PFSK-1 (cell line): ENCODE measurements around the gene C12orf57.

ENCODE experiments used
- POLR2AphosphoS5 ChIP-seq: IDR thresholded peaks from 2 replicates; pipeline ENCODE4 v1.6.1; 2012; ENCODE audit warnings: low read depth, mild to moderate bottlenecking, control low read depth, low read length, moderate library complexity
- REST ChIP-seq, 2 experiments: IDR thresholded peaks; 2 replicates each; pipeline versions ENCODE4 v1.6.1 to v1.8.0; 2011 to 2012; ENCODE audit warnings: low read depth in 2 of 2, low read length in 2 of 2, control low read depth in 1 of 2, inconsistent platforms in 1 of 2, mild to moderate bottlenecking in 1 of 2, moderate library complexity in 1 of 2; ENCODE audit not compliant: insufficient read depth in 1 of 2
- TAF1 ChIP-seq: IDR thresholded peaks from 2 replicates; pipeline ENCODE4 v1.6.1; 2012; ENCODE audit warnings: low read length, control low read depth, borderline replicate concordance; ENCODE audit not compliant: insufficient read depth

GRCh38 chr12:6962285-6963015 is 18.6 kb downstream of the C12orf57 start:
- no peak for TF ChIP-seq REST (IDR thresholded peaks at IDR 0.05; ENCODE audit: insufficient read depth in 1 of 2, low read depth in 2 of 2, low read length in 2 of 2)
- TF ChIP-seq TAF1, result no peak
- TF ChIP-seq POLR2AphosphoS5, result no peak
